ENCODE results near the gene HDAC9. TPM values are rescaled to one million over a fixed set of nuclear protein-coding genes. Genes with fewer than 3 reads are reported as not detected.

HDAC9 gene
- total RNA-seq, 4 donors from 2014 or later: 10.3 to 48.4 (median 12.2) TPM

DNA sequence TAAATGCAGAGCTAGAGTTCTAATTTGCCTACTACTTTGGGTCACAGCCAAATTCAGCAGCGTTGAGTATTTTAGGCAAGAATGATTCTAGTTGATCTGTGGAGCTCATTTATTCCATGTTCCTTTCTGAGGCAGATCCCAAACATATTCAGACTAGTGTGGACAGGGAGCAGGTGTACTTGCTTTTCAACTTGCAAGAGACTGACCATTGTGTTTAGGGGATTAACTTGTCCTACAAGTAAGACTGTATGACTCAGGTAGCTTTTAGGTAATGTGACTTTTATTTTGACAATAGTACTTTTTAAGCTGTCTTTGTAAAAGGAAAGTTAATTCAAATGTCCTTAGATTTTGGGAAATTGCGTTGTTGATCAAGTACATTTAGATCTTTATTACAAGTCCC is 336.4 kb downstream of the HDAC9 start:
- no peaks in the 10 kb centered on the region for H3K36me3 ChIP-seq
- WGBS, 2 donors: 67 to 70% methylated on average over 2 of the region's 2 CpGs
- peaks cover 0 to 29% (median 0%) of the 10 kb centered on the region in 4 donors for H3K4me1 ChIP-seq
- TF ChIP-seq EP300 (IDR thresholded peaks at IDR 0.05): no peak
- TF ChIP-seq, protein P1, sequence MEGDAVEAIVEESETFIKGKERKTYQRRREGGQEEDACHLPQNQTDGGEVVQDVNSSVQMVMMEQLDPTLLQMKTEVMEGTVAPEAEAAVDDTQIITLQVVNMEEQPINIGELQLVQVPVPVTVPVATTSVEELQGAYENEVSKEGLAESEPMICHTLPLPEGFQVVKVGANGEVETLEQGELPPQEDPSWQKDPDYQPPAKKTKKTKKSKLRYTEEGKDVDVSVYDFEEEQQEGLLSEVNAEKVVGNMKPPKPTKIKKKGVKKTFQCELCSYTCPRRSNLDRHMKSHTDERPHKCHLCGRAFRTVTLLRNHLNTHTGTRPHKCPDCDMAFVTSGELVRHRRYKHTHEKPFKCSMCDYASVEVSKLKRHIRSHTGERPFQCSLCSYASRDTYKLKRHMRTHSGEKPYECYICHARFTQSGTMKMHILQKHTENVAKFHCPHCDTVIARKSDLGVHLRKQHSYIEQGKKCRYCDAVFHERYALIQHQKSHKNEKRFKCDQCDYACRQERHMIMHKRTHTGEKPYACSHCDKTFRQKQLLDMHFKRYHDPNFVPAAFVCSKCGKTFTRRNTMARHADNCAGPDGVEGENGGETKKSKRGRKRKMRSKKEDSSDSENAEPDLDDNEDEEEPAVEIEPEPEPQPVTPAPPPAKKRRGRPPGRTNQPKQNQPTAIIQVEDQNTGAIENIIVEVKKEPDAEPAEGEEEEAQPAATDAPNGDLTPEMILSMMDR (IDR thresholded peaks at IDR 0.05): no peak
- no peak for TF ChIP-seq POLR2A (IDR thresholded peaks at IDR 0.05)
- H3K9me3 ChIP-seq: no peaks in the 10 kb centered on the region
- H3K4me3 ChIP-seq: no peak overlapping the region
- no peak overlapping the region for H3K27ac ChIP-seq
- no peaks in the 10 kb centered on the region for H3K27me3 ChIP-seq
- DNase-seq (ENCODE audit: low spot score in 2 of 2): no peak

DNA sequence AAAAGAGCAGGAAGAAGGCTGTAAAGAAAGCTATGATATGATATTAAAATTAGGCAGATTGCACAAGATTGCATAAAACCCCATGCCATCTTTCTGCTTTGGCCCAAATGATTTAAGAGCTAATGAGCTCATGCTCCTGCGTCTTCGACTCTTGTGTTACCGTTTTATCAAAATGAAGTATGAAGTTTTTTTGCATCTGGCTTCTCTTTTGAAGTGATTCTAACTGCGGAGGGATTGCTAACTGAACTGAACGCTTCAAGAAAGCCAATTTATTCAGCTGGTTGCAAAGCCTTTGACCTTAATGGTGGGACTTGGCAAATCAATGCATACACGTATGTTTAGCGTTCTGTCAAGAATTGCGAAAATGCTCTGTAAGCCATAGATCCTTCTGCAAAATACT is 339.0 kb downstream of the HDAC9 start:
- Histone ChIP-seq H3K27ac (no peak overlapping the region), H3K36me3 (no peaks in the 10 kb centered on the region), H3K27me3 (no peaks in the 10 kb centered on the region), H3K9me3 (no peaks in the 10 kb centered on the region), H3K4me3 (no peak overlapping the region), H3K4me1 (peaks cover 0 to 20% (median 0%) of the 10 kb centered on the region in 4 donors)
- WGBS, 2 donors: 44 to 46% methylated on average over 8 of the region's 8 CpGs
- TF ChIP-seq, protein P1 (IDR thresholded peaks at IDR 0.05): no peak
- no peak for TF ChIP-seq EP300 (IDR thresholded peaks at IDR 0.05)
- DNase-seq (ENCODE audit: low spot score in 2 of 2): no peak

DNA sequence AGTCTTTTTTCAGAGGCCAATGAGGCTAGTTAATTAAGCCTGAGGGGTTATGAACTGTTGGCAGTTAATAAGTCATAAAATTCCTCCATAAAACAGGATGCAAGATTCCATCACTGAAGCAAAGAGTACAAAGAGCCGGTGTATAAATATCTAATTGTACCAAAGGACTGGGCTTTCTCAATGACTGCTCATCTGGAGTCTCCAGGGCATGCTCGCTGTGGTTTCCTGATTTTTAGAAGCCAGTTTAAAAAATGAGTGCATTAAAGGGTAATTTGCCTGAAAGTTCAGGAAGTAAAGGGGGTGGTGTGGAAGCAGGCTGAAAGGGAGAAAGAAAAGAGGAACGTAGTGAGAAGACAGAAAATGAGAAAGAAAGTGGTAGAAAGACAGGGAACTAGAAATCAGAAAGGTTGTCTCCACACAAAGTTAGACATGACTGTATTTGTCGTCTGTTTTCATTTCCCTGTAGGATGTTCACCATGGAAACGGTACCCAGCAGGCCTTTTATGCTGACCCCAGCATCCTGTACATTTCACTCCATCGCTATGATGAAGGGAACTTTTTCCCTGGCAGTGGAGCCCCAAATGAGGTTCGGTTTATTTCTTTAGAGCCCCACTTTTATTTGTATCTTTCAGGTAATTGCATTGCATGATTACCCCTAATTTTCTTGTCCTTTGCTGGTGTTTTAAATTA is 339.6 kb downstream of the HDAC9 start:
- Histone ChIP-seq H3K9me3 (no peaks in the 10 kb centered on the region), H3K36me3 (no peaks in the 10 kb centered on the region), H3K27ac (no peak overlapping the region), H3K27me3 (no peaks in the 10 kb centered on the region), H3K4me1 (peaks cover 0 to 15% (median 0%) of the 10 kb centered on the region in 4 donors), H3K4me3 (no peak overlapping the region)
- 30 to 32% methylated on average over 7 of the region's 7 CpGs for WGBS, 2 donors
- no peak for DNase-seq (ENCODE audit: low spot score in 2 of 2)
- TF ChIP-seq EP300 (IDR thresholded peaks at IDR 0.05) (no peak), POLR2A (IDR thresholded peaks at IDR 0.05) (no peak)
- TF ChIP-seq, protein P1 (IDR thresholded peaks at IDR 0.05): no peak

DNA sequence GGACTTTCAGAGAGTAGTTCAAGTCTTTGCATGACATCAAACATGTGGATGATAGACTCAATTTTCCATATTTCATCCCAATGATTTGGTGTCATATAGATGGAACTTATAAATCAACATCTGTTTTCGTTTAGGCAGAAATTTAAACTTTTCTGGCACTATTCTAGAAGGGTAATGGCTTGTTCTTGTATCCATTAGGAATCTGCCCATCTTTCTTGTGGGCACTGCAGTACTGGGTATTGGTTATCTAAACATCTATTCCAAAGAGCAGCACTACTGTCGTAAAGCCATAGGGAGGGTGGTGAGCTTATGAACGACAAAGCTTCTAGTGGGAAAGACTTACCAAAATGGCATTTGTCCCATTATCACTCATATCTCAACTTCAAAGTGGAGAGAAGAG is 348.4 kb downstream of the HDAC9 start:
- Histone ChIP-seq H3K27me3 (no peaks in the 10 kb centered on the region), H3K36me3 (no peaks in the 10 kb centered on the region), H3K4me3 (no peak overlapping the region), H3K9me3 (no peaks in the 10 kb centered on the region), H3K4me1 (no peaks in the 10 kb centered on the region), H3K27ac (no peak overlapping the region)
- WGBS, 2 donors: 78 to 82% methylated on average over 3 of the region's 3 CpGs
- TF ChIP-seq EP300 (IDR thresholded peaks at IDR 0.05) (no peak), POLR2A (IDR thresholded peaks at IDR 0.05) (no peak)
- TF ChIP-seq, protein P1 (IDR thresholded peaks at IDR 0.05): no peak
- DNase-seq (ENCODE audit: low spot score in 2 of 2): no peak

DNA sequence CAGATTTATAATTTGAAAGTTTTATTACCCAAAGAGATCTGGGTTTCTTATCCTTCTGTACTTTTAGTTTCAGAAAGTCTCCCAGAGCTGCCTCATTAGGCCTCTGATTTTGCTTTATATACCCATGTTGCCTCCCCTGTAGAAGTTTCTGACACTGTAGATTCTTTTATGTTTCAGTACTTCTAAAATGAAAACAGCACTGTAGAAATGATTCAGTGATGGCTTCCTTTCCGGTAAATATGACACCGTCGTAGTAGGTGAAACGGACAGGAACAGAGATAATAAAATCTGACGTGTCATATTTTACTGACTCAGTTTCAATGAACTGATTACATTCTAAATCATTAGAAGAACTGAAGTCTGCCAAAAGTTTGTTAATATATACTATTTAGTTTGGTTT is 349.2 kb downstream of the HDAC9 start:
- Histone ChIP-seq H3K9me3 (no peaks in the 10 kb centered on the region), H3K36me3 (no peaks in the 10 kb centered on the region), H3K4me3 (no peak overlapping the region), H3K4me1 (no peaks in the 10 kb centered on the region), H3K27ac (no peak overlapping the region), H3K27me3 (no peaks in the 10 kb centered on the region)
- TF ChIP-seq, protein P1 (IDR thresholded peaks at IDR 0.05): no peak
- no peak for TF ChIP-seq POLR2A (IDR thresholded peaks at IDR 0.05)
- no peak for TF ChIP-seq EP300 (IDR thresholded peaks at IDR 0.05)
- DNase-seq (ENCODE audit: low spot score in 2 of 2): no peak
- 86 to 93% methylated on average over 5 of the region's 5 CpGs for WGBS, 2 donors
